ENCODE data around the gene PAPOLG.
"Not testable (repeated sequence)": the region's sequence is repeated elsewhere in the genome, so short reads cannot be mapped to it uniquely, and the experiment has no call there.

The PAPOLG gene

DNA sequence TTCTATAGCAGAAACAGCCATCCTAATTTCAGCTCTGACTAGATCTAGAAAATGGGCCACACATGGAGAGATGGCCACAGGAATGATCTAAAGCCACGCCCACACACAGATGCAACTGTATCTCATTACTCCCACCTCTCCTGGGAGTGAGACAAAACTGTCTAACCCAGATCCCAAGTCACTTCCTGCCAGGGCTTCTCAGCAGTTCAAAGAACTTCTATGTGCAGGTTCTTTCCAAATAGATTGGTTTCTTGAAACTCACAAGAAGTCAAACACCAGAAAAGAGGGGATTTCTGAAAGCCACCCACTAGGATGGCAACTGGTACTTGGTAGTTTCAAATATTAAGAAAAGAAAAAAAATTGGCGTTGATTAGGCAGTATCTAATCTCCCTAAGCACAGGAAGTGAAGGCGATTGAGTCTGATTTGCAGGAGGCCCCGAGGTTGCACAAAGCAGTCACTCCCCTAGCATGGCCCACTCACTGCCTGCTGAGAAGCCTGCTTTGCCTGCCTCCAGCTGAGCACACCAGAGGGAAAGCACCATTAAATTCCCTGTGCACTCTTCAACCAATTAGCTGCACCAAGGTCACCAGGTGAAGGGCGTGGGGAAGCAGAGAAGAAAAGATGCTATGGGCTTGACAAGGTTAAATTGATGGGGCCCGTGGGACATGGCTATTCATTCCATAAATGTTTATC is 51.1 kb downstream of the PAPOLG start:
- no peaks in the 10 kb centered on the region for H3K36me3 ChIP-seq (ENCODE audit: low read length)
- H3K4me3 ChIP-seq (ENCODE audit: insufficient read depth, low read length, poor library complexity, severe bottlenecking): no peak overlapping the region
- H2AFZ ChIP-seq (ENCODE audit: low read depth, low read length, severe bottlenecking): peak overlapping the region; percentile 29
- no peaks in the 10 kb centered on the region for H4K20me1 ChIP-seq (ENCODE audit: low read depth, low read length)
- TF ChIP-seq, protein P1, sequence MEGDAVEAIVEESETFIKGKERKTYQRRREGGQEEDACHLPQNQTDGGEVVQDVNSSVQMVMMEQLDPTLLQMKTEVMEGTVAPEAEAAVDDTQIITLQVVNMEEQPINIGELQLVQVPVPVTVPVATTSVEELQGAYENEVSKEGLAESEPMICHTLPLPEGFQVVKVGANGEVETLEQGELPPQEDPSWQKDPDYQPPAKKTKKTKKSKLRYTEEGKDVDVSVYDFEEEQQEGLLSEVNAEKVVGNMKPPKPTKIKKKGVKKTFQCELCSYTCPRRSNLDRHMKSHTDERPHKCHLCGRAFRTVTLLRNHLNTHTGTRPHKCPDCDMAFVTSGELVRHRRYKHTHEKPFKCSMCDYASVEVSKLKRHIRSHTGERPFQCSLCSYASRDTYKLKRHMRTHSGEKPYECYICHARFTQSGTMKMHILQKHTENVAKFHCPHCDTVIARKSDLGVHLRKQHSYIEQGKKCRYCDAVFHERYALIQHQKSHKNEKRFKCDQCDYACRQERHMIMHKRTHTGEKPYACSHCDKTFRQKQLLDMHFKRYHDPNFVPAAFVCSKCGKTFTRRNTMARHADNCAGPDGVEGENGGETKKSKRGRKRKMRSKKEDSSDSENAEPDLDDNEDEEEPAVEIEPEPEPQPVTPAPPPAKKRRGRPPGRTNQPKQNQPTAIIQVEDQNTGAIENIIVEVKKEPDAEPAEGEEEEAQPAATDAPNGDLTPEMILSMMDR (IDR thresholded peaks at IDR 0.05; ENCODE audit: insufficient read depth, low read length, poor library complexity, severe bottlenecking): no peak
- no peak for TF ChIP-seq EZH2phosphoT487 (conservative IDR thresholded peaks at IDR 0.05; ENCODE audit: low read length)
- 0 out of 2 replicates have a peak, but pooled peaks cover 5% of the 10 kb centered on the region for H3F3A ChIP-seq (ENCODE audit: insufficient read depth)
- H3K4me2 ChIP-seq (ENCODE audit: low read depth, low read length, poor library complexity, severe bottlenecking): peak overlapping the region; percentile 20
- H3K27me3 ChIP-seq (ENCODE audit: low read length): no peaks in the 10 kb centered on the region
- no peaks in the 10 kb centered on the region for H3K79me2 ChIP-seq (ENCODE audit: insufficient read depth, low read length)
- no peaks in the 10 kb centered on the region for H3K9me2 ChIP-seq (replicated peaks; ENCODE audit: insufficient read depth, low read length)
- peak overlapping the region; percentile 2; the same call in 1 of the 2 replicates for H3K27ac ChIP-seq (ENCODE audit: low read depth, low read length)
- no peaks in the 10 kb centered on the region for H3K9me3 ChIP-seq (ENCODE audit: insufficient read depth, low read length)
- peak overlapping the region; percentile 12; the same call in 1 of the 2 replicates for H3K9ac ChIP-seq (ENCODE audit: low read length)

DNA sequence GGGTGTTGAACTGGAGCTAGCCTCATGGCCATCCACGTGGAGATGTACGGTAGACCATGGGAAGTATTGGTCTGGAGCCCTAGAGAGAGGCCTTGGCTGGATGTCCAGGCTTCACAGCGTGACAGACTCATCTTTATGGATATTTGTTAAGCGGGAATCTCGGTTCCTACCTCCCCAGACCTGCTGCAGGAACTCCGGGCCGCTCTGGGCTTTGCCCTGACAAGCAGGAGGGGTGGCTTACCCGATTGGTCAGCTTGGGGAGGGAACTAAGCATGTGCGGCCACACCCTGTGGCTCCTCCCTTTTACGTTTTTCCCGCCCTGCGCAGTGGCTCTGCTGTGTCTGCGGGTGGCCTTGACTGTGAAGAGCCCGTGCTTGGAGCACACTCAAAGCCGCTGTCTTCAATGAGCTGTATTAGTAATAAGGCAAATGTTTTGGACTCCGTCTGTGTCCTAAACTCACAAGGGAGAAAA is 52.3 kb downstream of the PAPOLG start:
- Histone ChIP-seq H3K4me2 (ENCODE audit: low read depth, low read length, poor library complexity, severe bottlenecking) (no peak overlapping the region), H3K9ac (ENCODE audit: low read length) (no peak overlapping the region), H3K9me2 (replicated peaks; ENCODE audit: insufficient read depth, low read length) (no peaks in the 10 kb centered on the region), H3K4me3 (ENCODE audit: insufficient read depth, low read length, poor library complexity, severe bottlenecking) (no peak overlapping the region), H2AFZ (ENCODE audit: low read depth, low read length, severe bottlenecking) (no peak overlapping the region), H3K79me2 (ENCODE audit: insufficient read depth, low read length) (no peaks in the 10 kb centered on the region), H3K36me3 (ENCODE audit: low read length) (no peaks in the 10 kb centered on the region), H3K27me3 (ENCODE audit: low read length) (no peaks in the 10 kb centered on the region), H3F3A (ENCODE audit: insufficient read depth) (0 out of 2 replicates have a peak, but pooled peaks cover 5% of the 10 kb centered on the region), H4K20me1 (ENCODE audit: low read depth, low read length) (no peaks in the 10 kb centered on the region), H3K27ac (ENCODE audit: low read depth, low read length) (no peak overlapping the region), H3K9me3 (ENCODE audit: insufficient read depth, low read length) (no peaks in the 10 kb centered on the region)
- TF ChIP-seq EZH2phosphoT487 (conservative IDR thresholded peaks at IDR 0.05; ENCODE audit: low read length): no peak
- TF ChIP-seq, protein P1 (IDR thresholded peaks at IDR 0.05; ENCODE audit: insufficient read depth, low read length, poor library complexity, severe bottlenecking): no peak

DNA sequence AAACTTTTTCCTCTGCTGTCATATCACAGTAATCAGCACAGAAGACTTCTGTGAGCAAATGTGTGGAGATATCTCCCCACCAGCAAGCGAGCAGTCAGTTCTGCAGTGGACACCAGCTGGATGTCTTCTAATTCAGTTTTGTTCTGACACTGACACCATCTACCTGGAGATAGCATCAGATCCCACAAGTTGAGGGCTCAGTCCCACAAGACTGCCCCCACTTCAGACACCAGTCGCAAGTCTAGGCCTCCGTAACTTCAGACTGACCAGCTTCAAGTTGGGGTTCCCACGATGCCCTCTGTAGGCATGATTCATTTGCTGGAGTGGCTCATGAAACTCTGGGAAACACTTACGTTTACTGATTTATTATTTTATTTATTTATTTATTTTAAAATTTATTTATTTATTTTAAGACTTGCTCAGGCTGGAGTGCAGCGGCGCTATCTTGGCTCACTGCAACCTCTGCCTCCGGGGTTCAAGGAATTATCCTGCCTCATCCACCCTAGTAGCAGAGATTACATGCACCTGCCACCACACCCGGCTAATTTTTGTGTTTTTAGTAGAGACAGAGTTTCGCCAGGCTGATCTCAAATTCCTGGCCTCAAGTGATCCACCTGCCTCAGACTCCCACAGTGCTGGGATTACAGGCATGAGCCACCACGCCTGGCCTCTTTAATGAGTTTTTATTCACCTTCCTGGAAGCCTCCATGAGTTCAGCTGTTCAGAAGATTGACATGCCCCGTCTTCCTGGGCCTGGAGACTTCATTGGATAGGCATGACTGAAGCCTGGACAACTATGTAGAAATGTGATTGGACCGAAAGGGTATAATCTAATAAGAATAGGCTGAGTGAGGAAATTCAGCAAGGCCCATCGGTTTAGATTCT is 55.7 kb downstream of the PAPOLG start:
- Histone ChIP-seq H3K27ac (ENCODE audit: low read depth, low read length) (no peak overlapping the region), H3K36me3 (ENCODE audit: low read length) (no peaks in the 10 kb centered on the region), H3K9me2 (replicated peaks; ENCODE audit: insufficient read depth, low read length) (no peaks in the 10 kb centered on the region), H4K20me1 (ENCODE audit: low read depth, low read length) (no peaks in the 10 kb centered on the region), H2AFZ (ENCODE audit: low read depth, low read length, severe bottlenecking) (no peak overlapping the region), H3F3A (ENCODE audit: insufficient read depth) (no peaks in the 10 kb centered on the region), H3K4me3 (ENCODE audit: insufficient read depth, low read length, poor library complexity, severe bottlenecking) (no peak overlapping the region), H3K79me2 (ENCODE audit: insufficient read depth, low read length) (no peaks in the 10 kb centered on the region), H3K9me3 (ENCODE audit: insufficient read depth, low read length) (no peaks in the 10 kb centered on the region), H3K4me2 (ENCODE audit: low read depth, low read length, poor library complexity, severe bottlenecking) (no peak overlapping the region), H3K27me3 (ENCODE audit: low read length) (no peaks in the 10 kb centered on the region), H3K9ac (ENCODE audit: low read length) (no peak overlapping the region)
- no peak for TF ChIP-seq EZH2phosphoT487 (conservative IDR thresholded peaks at IDR 0.05; ENCODE audit: low read length)
- TF ChIP-seq, protein P1 (IDR thresholded peaks at IDR 0.05; ENCODE audit: insufficient read depth, low read length, poor library complexity, severe bottlenecking): no peak

DNA sequence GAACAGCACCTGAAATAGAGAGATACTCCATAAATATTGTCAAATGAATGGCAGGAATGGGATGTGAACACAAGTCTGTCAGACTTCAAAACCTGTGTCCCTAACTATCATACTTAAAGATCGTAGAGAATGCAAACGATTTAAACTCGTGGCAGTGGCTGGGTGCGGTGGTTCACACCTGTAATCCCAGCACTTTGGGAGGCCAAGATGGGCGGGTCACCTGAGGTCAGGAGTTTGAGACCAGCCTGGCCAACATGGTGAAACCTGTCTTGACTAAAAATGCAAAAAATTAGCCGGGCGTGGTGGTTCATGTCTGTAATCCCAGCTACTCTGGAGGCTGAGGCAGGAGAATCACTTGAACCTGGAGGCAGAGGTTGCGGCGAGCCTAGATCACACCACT is 61.1 kb downstream of the PAPOLG start:
- H3K4me3 ChIP-seq (ENCODE audit: insufficient read depth, low read length, poor library complexity, severe bottlenecking); H3K4me2 ChIP-seq (ENCODE audit: low read depth, low read length, poor library complexity, severe bottlenecking): not testable (repeated sequence)

More for the DNA sequence above, 61.1 kb downstream of the PAPOLG start:
- H4K20me1 ChIP-seq (ENCODE audit: low read depth, low read length); H2AFZ ChIP-seq (ENCODE audit: low read depth, low read length, severe bottlenecking); H3K79me2 ChIP-seq (ENCODE audit: insufficient read depth, low read length); H3K9ac ChIP-seq (ENCODE audit: low read length); H3F3A ChIP-seq (ENCODE audit: insufficient read depth); H3K9me3 ChIP-seq (ENCODE audit: insufficient read depth, low read length); H3K9me2 ChIP-seq (replicated peaks; ENCODE audit: insufficient read depth, low read length); H3K27me3 ChIP-seq (ENCODE audit: low read length); H3K36me3 ChIP-seq (ENCODE audit: low read length); H3K27ac ChIP-seq (ENCODE audit: low read depth, low read length): not testable (repeated sequence)

Measured in SU-DHL-6 (cell line).